GM13976 (cell line): ENCODE results near the gene CNST.
A peak's percentile ranks its signal among the peaks of the same experiment; 100 is the strongest.

Source experiments
- DNase-seq: peaks from one replicate; pipeline ENCODE4 v3.0.0; 2012; ENCODE audit warnings: low spot score
- CTCF ChIP-seq: IDR thresholded peaks from 2 replicates; pipeline ENCODE4 v1.5.1; 2012; ENCODE audit warnings: borderline replicate concordance, mild to moderate bottlenecking; ENCODE audit not compliant: insufficient read depth; ENCODE audit errors: extremely low read depth, missing control alignments, control extremely low read depth
- in situ Hi-C: fragments of 300-500 bp; cut with MboI; formaldehyde crosslinking; loops from one replicate; pipeline ENCODE4 v1.12.0; 2022; ENCODE audit warnings: low sequenced_read_pairs, mixed read lengths, inconsistent platforms; ENCODE audit not compliant: unreplicated experiment

CNST gene

GRCh38 chr1:246573491-246573890 lies 7.2 kb downstream of the CNST start:
- DNase-seq: no peak
- TF ChIP-seq CTCF: no peak
- in situ Hi-C loops: no loop called here

GRCh38 chr1:246576709-246577032 lies 10.4 kb downstream of the CNST start:
- no peak for DNase-seq
- TF ChIP-seq CTCF: no peak
- in situ Hi-C loops: no loop called here

- in situ Hi-C loops: no loop called here
- no peak for TF ChIP-seq CTCF
- DNase-seq: no peak
Observed at GRCh38 chr1:246577082-246577719, 10.9 kb downstream of the CNST start.

- DNase-seq: no peak
- no peak for TF ChIP-seq CTCF
- in situ Hi-C loops: no loop called here
Observed at GRCh38 chr1:246577720-246578106, 11.5 kb downstream of the CNST start.

GRCh38 chr1:246579818-246580217 lies 13.6 kb downstream of the CNST start:
- TF ChIP-seq CTCF: no peak
- peak; percentile 48 for DNase-seq
- in situ Hi-C loops: no loop called here

- TF ChIP-seq CTCF: no peak
- no peak for DNase-seq
- in situ Hi-C loops: no loop called here
Observed at GRCh38 chr1:246580497-246581370, 14.5 kb downstream of the CNST start.
